Stimulated activated CD8-positive, alpha-beta memory T cell treated with anti-CD3 and anti-CD28 coated beads, Interleukin-12 subunit alpha, Interleukin-12 subunit beta, amount 100 ng/mL, for 4 hours (primary cell): ENCODE measurements around the gene RNGTT.
"Not testable (repeated sequence)": the region's sequence is repeated elsewhere in the genome, so short reads cannot be mapped to it uniquely, and the experiment has no call there.

Source experiments
- DNase-seq: peaks from one replicate; pipeline ENCODE4 v3.0.0-alpha.2; 2020; ENCODE audit warnings: low read depth

Gene RNGTT

GRCh38 chr6:88864359-88865054, 98.9 kb downstream of the RNGTT start:
- DNase-seq: no peak

GRCh38 chr6:88860310-88860709, 103.1 kb downstream of the RNGTT start:
- no peak for DNase-seq

GRCh38 chr6:88858455-88858854, 105.0 kb downstream of the RNGTT start:
- DNase-seq: no peak

GRCh38 chr6:88856566-88856965, 106.9 kb downstream of the RNGTT start:
- DNase-seq: no peak

GRCh38 chr6:88855541-88856147, 107.8 kb downstream of the RNGTT start:
- DNase-seq: no peak

- no peak for DNase-seq
Measured at GRCh38 chr6:88852775-88853174, 110.6 kb downstream of the RNGTT start.

GRCh38 chr6:88852000-88852399, 111.4 kb downstream of the RNGTT start:
- DNase-seq: no peak

GRCh38 chr6:88848870-88849269, 114.5 kb downstream of the RNGTT start:
- DNase-seq: no peak

- DNase-seq: no peak
Measured at GRCh38 chr6:88843040-88843439, 120.4 kb downstream of the RNGTT start.

- no peak for DNase-seq
Measured at GRCh38 chr6:88842320-88842719, 121.1 kb downstream of the RNGTT start.

GRCh38 chr6:88840796-88841539, 122.5 kb downstream of the RNGTT start:
- no peak for DNase-seq

GRCh38 chr6:88840289-88840688, 123.1 kb downstream of the RNGTT start:
- DNase-seq: no peak

- DNase-seq: no peak
Measured at GRCh38 chr6:88839280-88839679, 124.1 kb downstream of the RNGTT start.

GRCh38 chr6:88835210-88835609, 128.2 kb downstream of the RNGTT start:
- DNase-seq: no peak

- DNase-seq: not testable (repeated sequence)
Measured at GRCh38 chr6:88833071-88833470, 130.3 kb downstream of the RNGTT start.

- not testable (repeated sequence) for DNase-seq
Measured at GRCh38 chr6:88827599-88827998, 135.8 kb downstream of the RNGTT start.

- DNase-seq: no peak
Measured at GRCh38 chr6:88825856-88826255, 137.6 kb downstream of the RNGTT start.

GRCh38 chr6:88823998-88824397, 139.4 kb downstream of the RNGTT start:
- no peak for DNase-seq

GRCh38 chr6:88815491-88815890, 147.9 kb downstream of the RNGTT start:
- no peak for DNase-seq

GRCh38 chr6:88814909-88815308, 148.5 kb downstream of the RNGTT start:
- no peak for DNase-seq

GRCh38 chr6:88813045-88813444, 150.4 kb downstream of the RNGTT start:
- no peak for DNase-seq

- no peak for DNase-seq
Measured at GRCh38 chr6:88810701-88811100, 152.7 kb downstream of the RNGTT start.

- DNase-seq: no peak
Measured at GRCh38 chr6:88810089-88810488, 153.3 kb downstream of the RNGTT start.
